ENCODE results near the gene XYLT1.

XYLT1 gene

GRCh38 chr16:17155485-17155884 lies 315.3 kb downstream of the XYLT1 start:
- ATAC-seq, result no peak
- no peak for TF ChIP-seq ZFP3 (CRISPR knock-in tag; IDR thresholded peaks at IDR 0.05)
- TF ChIP-seq ARNTL (CRISPR knock-in tag; IDR thresholded peaks at IDR 0.05; ENCODE audit: borderline replicate concordance, low read depth), result no peak
- TF ChIP-seq PPARA (CRISPR knock-in tag; IDR thresholded peaks at IDR 0.05; ENCODE audit: borderline replicate concordance), result no peak
- TF ChIP-seq SNAI2 (CRISPR knock-in tag; IDR thresholded peaks at IDR 0.05), result no peak
- TF ChIP-seq TCF4 (CRISPR knock-in tag; IDR thresholded peaks at IDR 0.05; ENCODE audit: borderline replicate concordance), result no peak
- no peak for TF ChIP-seq POU6F1 (CRISPR knock-in tag; IDR thresholded peaks at IDR 0.05; ENCODE audit: borderline replicate concordance, low read depth)
- TF ChIP-seq ZC3H10 (CRISPR knock-in tag; IDR thresholded peaks at IDR 0.05), result no peak
- no peak for TF ChIP-seq RARB (CRISPR knock-in tag; IDR thresholded peaks at IDR 0.05)
- no peak for TF ChIP-seq ZNF8 (CRISPR knock-in tag; IDR thresholded peaks at IDR 0.05)
- no peak for TF ChIP-seq GLIS3 (CRISPR knock-in tag; IDR thresholded peaks at IDR 0.05)
- TF ChIP-seq TOX (CRISPR knock-in tag; IDR thresholded peaks at IDR 0.05; ENCODE audit: borderline replicate concordance), result no peak
- TF ChIP-seq OSR1 (CRISPR knock-in tag; IDR thresholded peaks at IDR 0.05), result no peak
- TF ChIP-seq PATZ1 (CRISPR knock-in tag; IDR thresholded peaks at IDR 0.05; ENCODE audit: borderline replicate concordance), result no peak
- no peak for TF ChIP-seq TSHZ2 (CRISPR knock-in tag; IDR thresholded peaks at IDR 0.05)
- no peak for TF ChIP-seq ZNF70 (CRISPR knock-in tag; IDR thresholded peaks at IDR 0.05)
- no peak for TF ChIP-seq CSRNP3 (CRISPR knock-in tag; IDR thresholded peaks at IDR 0.05)
- TF ChIP-seq CSDC2 (CRISPR knock-in tag; IDR thresholded peaks at IDR 0.05), result no peak

GRCh38 chr16:17154981-17155380 lies 315.8 kb downstream of the XYLT1 start:
- no peak for TF ChIP-seq ZFP3 (CRISPR knock-in tag; IDR thresholded peaks at IDR 0.05)
- TF ChIP-seq TCF4 (CRISPR knock-in tag; IDR thresholded peaks at IDR 0.05; ENCODE audit: borderline replicate concordance), result no peak
- TF ChIP-seq TSHZ2 (CRISPR knock-in tag; IDR thresholded peaks at IDR 0.05), result no peak
- no peak for TF ChIP-seq ISL1 (CRISPR knock-in tag; IDR thresholded peaks at IDR 0.05)
- TF ChIP-seq ZNF8 (CRISPR knock-in tag; IDR thresholded peaks at IDR 0.05), result no peak
- no peak for TF ChIP-seq CREB5 (CRISPR knock-in tag; IDR thresholded peaks at IDR 0.05; ENCODE audit: low read depth)
- TF ChIP-seq GLIS3 (CRISPR knock-in tag; IDR thresholded peaks at IDR 0.05), result no peak
- TF ChIP-seq ZNF70 (CRISPR knock-in tag; IDR thresholded peaks at IDR 0.05), result no peak
- no peak for TF ChIP-seq OSR1 (CRISPR knock-in tag; IDR thresholded peaks at IDR 0.05)
- TF ChIP-seq TOX (CRISPR knock-in tag; IDR thresholded peaks at IDR 0.05; ENCODE audit: borderline replicate concordance), result no peak
- TF ChIP-seq CSDC2 (CRISPR knock-in tag; IDR thresholded peaks at IDR 0.05), result no peak
- no peak for TF ChIP-seq ARNTL (CRISPR knock-in tag; IDR thresholded peaks at IDR 0.05; ENCODE audit: borderline replicate concordance, low read depth)
- no peak for TF ChIP-seq ZFP30 (CRISPR knock-in tag; IDR thresholded peaks at IDR 0.05)
- no peak for ATAC-seq
